Upper lobe of right lung (tissue), 1 donor: ENCODE data around the gene TAS1R2. TPM values are rescaled to one million over a fixed set of nuclear protein-coding genes. Genes with fewer than 3 reads are reported as not detected.

ENCODE experiments used
- ATAC-seq: fragments of 200-7000 bp; cut with Tn5 transposase; one replicate; pipeline ENCODE4 v1.9.1; 2020; ENCODE audit warnings: mild to moderate bottlenecking, moderate library complexity
- DNase-seq: peaks from one replicate; pipeline ENCODE4 v3.0.0-alpha.2; 2020
- H3K27ac ChIP-seq: fragments of 200-600 bp; one replicate; pipeline ENCODE4 v1.8.0; 2022
- H3K27me3 ChIP-seq: fragments of 200-600 bp; one replicate; pipeline ENCODE4 v1.8.0; 2022; ENCODE audit warnings: mild to moderate bottlenecking
- H3K36me3 ChIP-seq: fragments of 200-600 bp; one replicate; pipeline ENCODE4 v1.8.0; 2022
- H3K4me1 ChIP-seq: fragments of 200-600 bp; one replicate; pipeline ENCODE4 v1.8.0; 2022
- H3K4me3 ChIP-seq: fragments of 200-600 bp; one replicate; pipeline ENCODE4 v1.8.0; 2022; ENCODE audit warnings: mild to moderate bottlenecking
- H3K9me3 ChIP-seq: fragments of 200-600 bp; one replicate; pipeline ENCODE4 v1.8.0; 2022
- CTCF ChIP-seq: fragments of 200-600 bp; IDR thresholded peaks from one replicate; pipeline ENCODE4 v1.8.0; 2022; ENCODE audit warnings: antibody characterized with exemption
- intact Hi-C: fragments of 100-400 bp; cut with DNase I; formaldehyde crosslinking; loops from one replicate; pipeline ENCODE4 v1.11.0; 2022
- total RNA-seq: library from RNA; stranded (reverse); fragmentation: NEBNext Ultra II Directional; extraction: Animal tissue kit (Norgen Biotek cat#: 25700); gene quantifications from one replicate; pipeline ENCODE4 v1.2.1, GENCODE V29; 2021
- donor health status: DM: no; HTN: yes; CAD: no; lungs with severe emphysema.

Gene TAS1R2
- total RNA-seq, 1 donor from 2014 or later, result not detected

GRCh38 chr1:18866846-18867245 lies 7.4 kb upstream of the TAS1R2 start:
- TF ChIP-seq CTCF, result no peak
- Histone ChIP-seq H3K36me3 (no peaks in the 10 kb centered on the region), H3K4me3 (no peak overlapping the region), H3K27me3 (no peaks in the 10 kb centered on the region), H3K4me1 (no peaks in the 10 kb centered on the region), H3K9me3 (no peaks in the 10 kb centered on the region), H3K27ac (no peak overlapping the region)
- no peak for DNase-seq
- no peak for ATAC-seq
- intact Hi-C loops, result no loop called here

GRCh38 chr1:18866314-18866713 lies 6.9 kb upstream of the TAS1R2 start:
- Histone ChIP-seq H3K36me3 (no peaks in the 10 kb centered on the region), H3K4me1 (no peaks in the 10 kb centered on the region), H3K9me3 (no peaks in the 10 kb centered on the region), H3K4me3 (no peak overlapping the region), H3K27ac (no peak overlapping the region), H3K27me3 (no peaks in the 10 kb centered on the region)
- peak; percentile 78 for DNase-seq
- TF ChIP-seq CTCF, result no peak
- intact Hi-C loops, result no loop called here
- peak; percentile 27 for ATAC-seq

GRCh38 chr1:18865176-18865575 lies 5.7 kb upstream of the TAS1R2 start:
- H3K4me3 ChIP-seq, result no peak overlapping the region
- DNase-seq (no peak), ATAC-seq (no peak)
- intact Hi-C loops, result no loop called here
- TF ChIP-seq CTCF, result no peak
- H3K9me3 ChIP-seq, result no peaks in the 10 kb centered on the region
- no peaks in the 10 kb centered on the region for H3K27me3 ChIP-seq
- no peak overlapping the region for H3K27ac ChIP-seq
- H3K4me1 ChIP-seq, result no peaks in the 10 kb centered on the region
- H3K36me3 ChIP-seq, result no peaks in the 10 kb centered on the region

GRCh38 chr1:18861590-18861989 lies 2.1 kb upstream of the TAS1R2 start:
- H3K4me1 ChIP-seq, result no peaks in the 10 kb centered on the region
- no peak for TF ChIP-seq CTCF

GRCh38 chr1:18861082-18861481 lies 1.6 kb upstream of the TAS1R2 start:
- ATAC-seq (no peak), DNase-seq (no peak)
- Histone ChIP-seq H3K27ac (no peak overlapping the region), H3K9me3 (no peaks in the 10 kb centered on the region), H3K4me1 (no peaks in the 10 kb centered on the region), H3K4me3 (no peak overlapping the region), H3K36me3 (no peaks in the 10 kb centered on the region), H3K27me3 (no peaks in the 10 kb centered on the region)
- intact Hi-C loops, result no loop called here
- TF ChIP-seq CTCF, result no peak

More at GRCh38 chr1:18861590-18861989, 2.1 kb upstream of the TAS1R2 start:
- ATAC-seq, result no peak
- intact Hi-C loops, result no loop called here
- H3K27me3 ChIP-seq, result no peaks in the 10 kb centered on the region
- H3K9me3 ChIP-seq, result no peaks in the 10 kb centered on the region
- no peak overlapping the region for H3K4me3 ChIP-seq
- no peaks in the 10 kb centered on the region for H3K36me3 ChIP-seq
- no peak for DNase-seq
- no peak overlapping the region for H3K27ac ChIP-seq

- Histone ChIP-seq H3K9me3 (no peaks in the 10 kb centered on the region), H3K36me3 (no peaks in the 10 kb centered on the region), H3K4me3 (no peak overlapping the region), H3K4me1 (no peaks in the 10 kb centered on the region), H3K27ac (no peak overlapping the region), H3K27me3 (no peaks in the 10 kb centered on the region)
- DNase-seq (no peak), ATAC-seq (no peak)
- no peak for TF ChIP-seq CTCF
- intact Hi-C loops, result no loop called here
These were observed 1.3 kb downstream of the TAS1R2 start for GRCh38 chr1:18858070-18858688.
